Measurements from ENCODE around the gene AMD1.

AMD1 gene

DNA sequence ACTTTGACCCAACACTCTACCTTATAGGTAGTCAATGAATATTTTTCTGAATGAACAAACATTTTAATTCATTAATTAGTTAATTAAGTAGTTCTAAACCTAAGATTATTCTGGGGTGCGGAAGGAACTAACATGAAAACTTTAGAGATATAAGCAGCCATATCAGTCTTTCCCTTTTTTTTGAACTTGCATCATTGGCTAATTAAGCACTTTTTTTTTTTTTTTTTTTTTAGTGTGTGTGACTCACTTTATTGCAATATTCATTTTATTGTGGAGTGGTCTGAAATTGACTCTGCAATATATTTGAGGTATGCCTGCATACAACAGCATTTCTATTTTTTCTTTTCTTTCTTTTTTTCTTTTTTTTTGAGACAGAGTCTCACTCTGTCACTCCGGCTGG lies 21.8 kb upstream of the AMD1 start:
- Histone ChIP-seq H3K4me3 (no peak overlapping the region), H3K9me3 (ENCODE audit: low read depth, low read length) (no peaks in the 10 kb centered on the region), H3K27ac (no peak overlapping the region), H3K9ac (ENCODE audit: insufficient read length) (no peak overlapping the region), H3K36me3 (ENCODE audit: insufficient read depth, low read length) (no peaks in the 10 kb centered on the region)
- DNase-seq (ENCODE audit: low read depth, low spot score), result no peak
- TF ChIP-seq EZH2 (IDR thresholded peaks at IDR 0.05), result no peak
- no peak for TF ChIP-seq FOXP2 (optimal IDR thresholded peaks at IDR 0.05; ENCODE audit: control extremely low read depth, extremely low read length, insufficient read depth)
- no peak for TF ChIP-seq POLR2AphosphoS5 (IDR thresholded peaks at IDR 0.05; ENCODE audit: borderline replicate concordance, low read depth, low read length)

DNA sequence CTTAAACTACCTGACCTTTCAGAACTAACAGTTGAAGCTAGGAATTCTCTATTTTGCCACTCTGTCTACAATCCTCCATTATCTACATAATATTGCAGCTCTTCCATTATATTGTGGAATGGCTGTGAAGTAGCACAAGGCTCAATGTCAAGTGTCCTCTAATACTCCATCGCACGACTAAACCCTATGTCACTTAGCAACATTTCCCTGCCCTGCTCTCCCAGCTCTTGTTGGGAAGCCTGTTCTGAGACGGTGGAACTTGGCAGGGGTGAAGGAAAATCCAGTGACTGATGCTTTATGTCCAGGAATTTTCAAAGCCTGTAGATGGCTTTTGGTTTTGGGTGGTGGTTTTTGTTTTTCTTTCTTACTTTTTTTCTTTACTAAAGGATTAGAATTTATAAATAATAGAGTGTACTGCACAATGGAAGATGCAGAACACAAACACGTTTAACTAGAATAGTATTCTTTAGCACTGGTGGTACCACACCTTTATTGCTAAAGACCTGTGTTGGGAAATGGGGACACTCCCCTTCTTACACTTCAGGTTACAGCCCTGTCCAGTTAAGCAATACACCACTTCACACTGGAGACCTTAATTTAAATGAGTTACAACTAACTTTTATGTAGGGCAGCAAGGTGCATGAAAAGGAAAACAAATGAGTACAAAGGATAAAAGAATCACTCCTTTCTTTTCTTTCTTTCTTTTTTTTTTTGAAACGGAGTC lies 20.7 kb upstream of the AMD1 start:
- no peaks in the 10 kb centered on the region for H3K36me3 ChIP-seq (ENCODE audit: insufficient read depth, low read length)
- H3K4me3 ChIP-seq, result no peak overlapping the region
- DNase-seq (ENCODE audit: low read depth, low spot score), result no peak
- no peaks in the 10 kb centered on the region for H3K9me3 ChIP-seq (ENCODE audit: low read depth, low read length)
- H3K9ac ChIP-seq (ENCODE audit: insufficient read length), result no peak overlapping the region
- no peak overlapping the region for H3K27ac ChIP-seq
- TF ChIP-seq FOXP2 (optimal IDR thresholded peaks at IDR 0.05; ENCODE audit: control extremely low read depth, extremely low read length, insufficient read depth) (no peak), EZH2 (IDR thresholded peaks at IDR 0.05) (no peak), POLR2AphosphoS5 (IDR thresholded peaks at IDR 0.05; ENCODE audit: borderline replicate concordance, low read depth, low read length) (no peak)

DNA sequence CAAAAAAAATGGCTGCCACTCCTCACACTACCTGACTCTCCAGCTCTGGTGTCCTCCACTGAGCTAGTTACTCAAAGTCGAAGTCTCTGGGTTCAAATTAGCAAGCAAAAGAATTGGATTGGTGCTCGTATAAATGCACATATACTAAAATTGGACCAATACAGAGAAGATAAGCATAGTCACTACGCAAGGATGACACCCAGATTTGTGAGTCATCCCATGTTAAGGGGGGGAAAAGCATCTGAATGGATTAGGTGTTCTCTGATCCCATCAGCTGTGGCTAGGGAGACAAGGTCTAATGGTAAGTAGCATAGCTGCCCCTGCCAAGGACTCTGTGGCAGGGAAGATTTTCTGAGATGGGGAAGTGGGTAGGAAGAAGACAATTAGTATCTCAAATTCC lies 18.3 kb upstream of the AMD1 start:
- TF ChIP-seq POLR2AphosphoS5 (IDR thresholded peaks at IDR 0.05; ENCODE audit: borderline replicate concordance, low read depth, low read length) (no peak), EZH2 (IDR thresholded peaks at IDR 0.05) (no peak), FOXP2 (optimal IDR thresholded peaks at IDR 0.05; ENCODE audit: control extremely low read depth, extremely low read length, insufficient read depth) (no peak)
- Histone ChIP-seq H3K27ac (no peak overlapping the region), H3K9ac (ENCODE audit: insufficient read length) (no peak overlapping the region), H3K36me3 (ENCODE audit: insufficient read depth, low read length) (no peaks in the 10 kb centered on the region), H3K9me3 (ENCODE audit: low read depth, low read length) (no peaks in the 10 kb centered on the region), H3K4me3 (no peak overlapping the region)
- no peak for DNase-seq (ENCODE audit: low read depth, low spot score)

DNA sequence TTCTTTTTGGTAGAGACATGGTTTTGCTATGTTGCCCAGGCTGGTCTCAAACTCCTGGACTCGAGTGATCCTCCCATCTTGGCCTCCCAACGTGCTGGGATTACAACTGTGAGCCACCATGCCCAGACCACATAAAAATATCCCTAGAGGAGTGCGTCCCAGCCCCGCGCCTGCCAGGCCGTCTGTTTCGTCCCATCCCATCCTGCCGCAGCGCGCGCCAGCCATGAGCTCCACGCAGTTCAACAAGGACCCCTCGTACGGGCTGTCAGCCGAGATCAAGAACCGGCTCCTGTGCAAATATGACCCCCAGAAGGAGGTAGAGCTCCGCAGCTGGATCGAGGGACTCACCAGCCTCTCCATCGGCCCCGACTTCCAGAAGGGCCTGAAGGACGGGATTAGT lies 16.6 kb upstream of the AMD1 start:
- Histone ChIP-seq H3K9ac (ENCODE audit: insufficient read length) (no peak overlapping the region), H3K27ac (no peak overlapping the region), H3K9me3 (ENCODE audit: low read depth, low read length) (no peaks in the 10 kb centered on the region), H3K36me3 (ENCODE audit: insufficient read depth, low read length) (no peaks in the 10 kb centered on the region), H3K4me3 (no peak overlapping the region)
- TF ChIP-seq POLR2AphosphoS5 (IDR thresholded peaks at IDR 0.05; ENCODE audit: borderline replicate concordance, low read depth, low read length) (no peak), EZH2 (IDR thresholded peaks at IDR 0.05) (no peak), FOXP2 (optimal IDR thresholded peaks at IDR 0.05; ENCODE audit: control extremely low read depth, extremely low read length, insufficient read depth) (no peak)
- DNase-seq (ENCODE audit: low read depth, low spot score), result no peak

DNA sequence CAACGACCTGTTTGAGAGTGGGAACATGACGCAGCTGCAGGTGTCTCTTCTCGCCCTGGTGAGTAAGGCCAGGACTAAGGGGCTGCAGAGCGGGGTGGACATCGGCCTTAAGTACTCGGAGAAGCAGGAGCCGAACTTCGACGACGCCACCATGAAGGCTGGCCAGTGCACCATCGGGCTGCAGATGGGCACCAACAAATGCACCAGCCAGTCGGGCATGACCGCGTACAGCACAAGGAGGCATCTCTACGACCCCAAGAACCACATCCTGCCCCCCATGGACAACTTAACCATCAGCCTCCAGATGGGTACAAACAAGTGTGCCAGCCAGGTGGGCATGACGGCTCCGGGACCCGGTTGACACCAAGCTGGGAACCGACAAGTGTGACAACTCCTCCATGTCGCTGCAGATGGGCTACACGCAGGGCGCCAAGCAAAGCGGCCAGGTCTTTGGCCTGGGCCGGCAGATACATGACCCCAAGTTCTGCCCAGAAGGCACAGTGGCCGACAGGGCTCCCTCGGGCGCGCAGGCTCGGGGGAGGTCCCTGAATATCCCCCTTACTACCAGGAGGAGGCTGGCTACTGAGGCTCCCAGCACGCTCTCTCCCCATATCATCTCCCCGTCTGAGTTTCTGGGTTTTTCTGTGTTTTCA lies 15.9 kb upstream of the AMD1 start:
- Histone ChIP-seq H3K4me3 (no peak overlapping the region), H3K9ac (ENCODE audit: insufficient read length) (no peak overlapping the region), H3K36me3 (ENCODE audit: insufficient read depth, low read length) (no peaks in the 10 kb centered on the region), H3K27ac (no peak overlapping the region), H3K9me3 (ENCODE audit: low read depth, low read length) (no peaks in the 10 kb centered on the region)
- DNase-seq (ENCODE audit: low read depth, low spot score), result no peak
- TF ChIP-seq EZH2 (IDR thresholded peaks at IDR 0.05), result no peak
- TF ChIP-seq FOXP2 (optimal IDR thresholded peaks at IDR 0.05; ENCODE audit: control extremely low read depth, extremely low read length, insufficient read depth), result no peak
- no peak for TF ChIP-seq POLR2AphosphoS5 (IDR thresholded peaks at IDR 0.05; ENCODE audit: borderline replicate concordance, low read depth, low read length)

DNA sequence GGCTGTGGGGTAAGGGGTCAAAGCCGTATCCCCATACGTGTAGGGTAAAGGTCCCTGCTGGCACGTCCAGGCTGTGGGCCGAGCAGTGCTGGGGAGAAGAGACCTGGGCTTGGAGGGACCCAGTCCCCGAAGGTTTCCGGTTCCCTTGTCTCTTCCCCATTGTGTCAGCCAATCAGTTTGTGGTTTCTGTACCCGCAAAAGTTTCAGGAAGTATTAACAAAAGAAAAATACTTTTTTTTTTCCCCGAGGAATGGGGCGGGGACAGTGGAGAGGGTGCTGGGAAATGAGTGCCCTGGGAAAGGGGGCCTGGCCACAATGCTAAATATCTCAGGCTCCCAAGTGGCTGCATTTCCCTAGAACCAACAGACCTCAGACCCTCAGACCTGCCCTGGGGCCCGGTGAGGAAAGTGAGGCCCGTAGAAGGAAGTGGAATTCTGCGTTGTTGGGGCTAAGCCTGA lies 15.2 kb upstream of the AMD1 start:
- H3K9ac ChIP-seq (ENCODE audit: insufficient read length), result no peak overlapping the region
- no peaks in the 10 kb centered on the region for H3K36me3 ChIP-seq (ENCODE audit: insufficient read depth, low read length)
- H3K9me3 ChIP-seq (ENCODE audit: low read depth, low read length), result no peaks in the 10 kb centered on the region
- H3K4me3 ChIP-seq, result no peak overlapping the region
- no peak overlapping the region for H3K27ac ChIP-seq
- no peak for DNase-seq (ENCODE audit: low read depth, low spot score)
- TF ChIP-seq POLR2AphosphoS5 (IDR thresholded peaks at IDR 0.05; ENCODE audit: borderline replicate concordance, low read depth, low read length) (no peak), FOXP2 (optimal IDR thresholded peaks at IDR 0.05; ENCODE audit: control extremely low read depth, extremely low read length, insufficient read depth) (no peak), EZH2 (IDR thresholded peaks at IDR 0.05) (no peak)

DNA sequence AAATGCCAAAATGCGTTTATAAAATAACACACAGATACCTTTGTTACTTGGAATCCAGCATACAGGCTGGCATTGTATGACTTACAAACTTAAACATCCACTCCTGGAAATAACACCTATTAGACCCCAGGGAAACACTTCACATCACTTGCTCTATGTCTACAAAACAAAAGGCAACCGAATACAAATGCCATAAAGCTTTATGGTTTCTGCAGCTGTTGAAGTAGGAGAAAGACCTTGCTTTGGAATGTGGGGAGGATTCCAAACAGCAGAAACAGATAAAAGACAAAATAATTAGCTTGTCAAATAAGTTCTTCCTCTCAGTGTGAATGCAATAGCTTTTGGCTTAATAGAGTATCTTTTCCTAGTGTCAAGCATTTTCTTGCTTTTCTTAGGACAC lies 9.8 kb upstream of the AMD1 start:
- Histone ChIP-seq H3K36me3 (ENCODE audit: insufficient read depth, low read length) (no peaks in the 10 kb centered on the region), H3K9me3 (ENCODE audit: low read depth, low read length) (no peaks in the 10 kb centered on the region), H3K27ac (no peak overlapping the region), H3K9ac (ENCODE audit: insufficient read length) (no peak overlapping the region), H3K4me3 (no peak overlapping the region)
- TF ChIP-seq POLR2AphosphoS5 (IDR thresholded peaks at IDR 0.05; ENCODE audit: borderline replicate concordance, low read depth, low read length) (no peak), EZH2 (IDR thresholded peaks at IDR 0.05) (no peak), FOXP2 (optimal IDR thresholded peaks at IDR 0.05; ENCODE audit: control extremely low read depth, extremely low read length, insufficient read depth) (no peak)
- DNase-seq (ENCODE audit: low read depth, low spot score), result no peak

DNA sequence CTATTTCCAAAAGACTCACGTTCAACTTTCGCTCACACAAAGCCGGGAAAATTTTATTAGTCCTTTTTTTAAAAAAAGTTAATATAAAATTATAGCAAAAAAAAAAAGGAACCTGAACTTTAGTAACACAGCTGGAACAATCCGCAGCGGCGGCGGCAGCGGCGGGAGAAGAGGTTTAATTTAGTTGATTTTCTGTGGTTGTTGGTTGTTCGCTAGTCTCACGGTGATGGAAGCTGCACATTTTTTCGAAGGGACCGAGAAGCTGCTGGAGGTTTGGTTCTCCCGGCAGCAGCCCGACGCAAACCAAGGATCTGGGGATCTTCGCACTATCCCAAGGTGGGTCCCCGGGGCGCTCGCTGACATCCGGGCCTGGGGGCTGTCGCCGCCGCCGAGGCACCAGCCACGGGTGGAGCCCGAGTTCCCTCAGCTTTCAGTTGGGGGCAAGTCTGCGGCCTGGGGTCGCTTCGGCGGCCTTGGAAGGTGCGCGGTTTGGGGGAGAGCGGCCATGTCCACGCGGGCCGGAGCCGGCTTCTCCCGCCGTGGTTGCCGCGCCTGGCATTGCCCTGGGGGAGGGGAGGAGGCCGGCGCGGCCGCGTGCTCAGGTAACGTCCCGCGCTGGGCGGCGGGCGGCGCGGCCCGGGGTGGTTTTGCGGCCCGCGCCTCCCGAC lies 429 bp downstream of the AMD1 start:
- TF ChIP-seq EZH2 (IDR thresholded peaks at IDR 0.05) (no peak), FOXP2 (optimal IDR thresholded peaks at IDR 0.05; ENCODE audit: control extremely low read depth, extremely low read length, insufficient read depth) (no peak), POLR2AphosphoS5 (IDR thresholded peaks at IDR 0.05; ENCODE audit: borderline replicate concordance, low read depth, low read length) (no peak)
- Histone ChIP-seq H3K27ac (peak overlapping the region; percentile 91), H3K9ac (ENCODE audit: insufficient read length) (peak overlapping the region; percentile 91), H3K36me3 (ENCODE audit: insufficient read depth, low read length) (peaks cover 5% of the 10 kb centered on the region; the same call in 1 of the 2 replicates), H3K9me3 (ENCODE audit: low read depth, low read length) (no peaks in the 10 kb centered on the region), H3K4me3 (peak overlapping the region; percentile 93)
- DNase-seq (ENCODE audit: low read depth, low spot score), result no peak

All from SK-N-MC (cell line).